Kidney (tissue), 14 donors: ENCODE measurements around the gene ASAP3. TPM values are rescaled to one million over a fixed set of nuclear protein-coding genes. Genes with fewer than 3 reads are reported as not detected.

Experiments
- DNase-seq, 5 donors: peaks; one replicate each; pipeline ENCODE4 v3.0.0-alpha.2; 2013 to 2020
- FAIRE-seq: peaks from 2 replicates; lab custom pipeline; 2012; peaks lifted over from hg19 to GRCh38; lab: Jason Lieb, UNC
- H3K27ac ChIP-seq, 2 donors: one replicate each; pipeline ENCODE4 v1.7.0; 2013; ENCODE audit warnings: low read depth in 2 of 2, low read length in 2 of 2, inconsistent platforms in 1 of 2
- H3K27me3 ChIP-seq: one replicate; pipeline ENCODE4 v1.7.1; 2013; ENCODE audit warnings: low read length, inconsistent platforms; ENCODE audit not compliant: control insufficient read depth, insufficient read depth
- H3K36me3 ChIP-seq, 3 donors: one replicate each; pipeline versions ENCODE4 v1.7.0 to v1.7.1; 2013; ENCODE audit warnings: low read length in 3 of 3, control low read depth in 1 of 3, inconsistent platforms in 1 of 3; ENCODE audit not compliant: insufficient read depth in 3 of 3, control insufficient read depth in 2 of 3
- H3K4me1 ChIP-seq, 3 donors: one replicate each; pipeline versions ENCODE4 v1.7.0 to v1.7.1; 2013; ENCODE audit warnings: low read length in 3 of 3, inconsistent platforms in 1 of 3, low read depth in 1 of 3; ENCODE audit not compliant: control insufficient read depth in 2 of 3, insufficient read depth in 2 of 3
- H3K4me3 ChIP-seq, 3 donors: one replicate each; pipeline versions ENCODE4 v1.7.0 to v1.8.1; 2013; ENCODE audit warnings: low read length in 3 of 3, control low read depth in 1 of 3, inconsistent platforms in 1 of 3
- H3K9ac ChIP-seq, 3 donors: one replicate each; pipeline versions ENCODE4 v1.7.0 to v1.7.1; 2013; ENCODE audit warnings: low read length in 3 of 3, control low read depth in 1 of 3, inconsistent platforms in 1 of 3
- H3K9me3 ChIP-seq, 3 donors: one replicate each; pipeline versions ENCODE4 v1.7.0 to v1.7.1; 2013; ENCODE audit warnings: low read length in 3 of 3, control low read depth in 1 of 3, inconsistent platforms in 1 of 3; ENCODE audit not compliant: control insufficient read depth in 2 of 3, insufficient read depth in 1 of 3
- intact Hi-C: fragments of 100-400 bp; cut with DNase I; formaldehyde crosslinking; loops from one replicate; pipeline ENCODE4 v1.11.1; 2022
- polyA plus RNA-seq: library from polyadenylated mRNA; stranded (reverse); fragments of 350-450 nt; fragmentation: Illumina TruSeq; extraction: RNeasy Lipid Tissue Mini Kit (QIAGEN cat#74804); gene quantifications from one replicate; pipeline ENCODE4 v1.2.3, GENCODE V29; 2014; ENCODE audit warnings: low read depth, low replicate concordance; ENCODE audit not compliant: insufficient read depth
- total RNA-seq: library from RNA; stranded (reverse); fragmentation: NEBNext Ultra II Directional; extraction: Animal tissue kit (Norgen Biotek cat#: 25700); gene quantifications from one replicate; pipeline ENCODE4 v1.2.1, GENCODE V29; 2021
- TF ChIP-seq, protein P1 (sequence below): IDR thresholded peaks from 3 replicates; pipeline ENCODE4 v1.5.1; 2012; ENCODE audit warnings: mild to moderate bottlenecking, moderate library complexity, borderline replicate concordance; ENCODE audit not compliant: insufficient read depth; ENCODE audit errors: extremely low read depth
- donor health status: control.
- donor health status: control.
- donor health status: control.
- donor health status: control.
- donor health status: control.
- donor health status: DM: yes; HTN: yes; CAD: no.
- donor health status: Normal renal cell carcinoma (clear cell type).

Gene ASAP3
- total and polyA plus RNA-seq, 2 donors from 2014 or later, result 29.9 to 37.8 TPM

DNA sequence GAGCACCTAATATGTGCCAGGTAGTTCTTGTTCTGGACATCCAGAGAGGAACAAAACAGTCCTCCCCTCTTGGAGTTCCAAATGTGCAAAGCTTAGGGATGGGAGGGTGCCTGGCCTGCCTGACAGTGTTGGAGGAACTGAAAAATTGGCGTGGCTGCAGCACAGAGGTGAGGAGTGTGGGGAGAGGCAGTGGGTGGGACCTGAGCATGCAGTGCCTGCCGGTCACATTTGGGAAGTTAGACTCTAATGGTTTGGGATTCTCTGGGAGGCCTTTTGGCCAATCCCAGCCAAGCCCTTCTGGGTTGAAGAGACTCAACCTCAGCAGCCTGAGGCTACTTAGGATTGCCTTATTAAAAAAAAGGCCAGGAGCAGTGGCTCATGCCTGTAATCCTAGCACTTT lies 57.2 kb downstream of the ASAP3 start:
- Histone ChIP-seq H3K27me3 (no peaks in the 10 kb centered on the region), H3K4me3 (no peak overlapping the region), H3K9ac (no peak overlapping the region), H3K27ac (no peak overlapping the region), H3K9me3 (no peaks in the 10 kb centered on the region), H3K36me3 (peaks cover 0 to 5% (median 0%) of the 10 kb centered on the region in 3 donors), H3K4me1 (peaks cover 3 to 17% (median 16%) of the 10 kb centered on the region in 3 donors)
- TF ChIP-seq, protein P1, sequence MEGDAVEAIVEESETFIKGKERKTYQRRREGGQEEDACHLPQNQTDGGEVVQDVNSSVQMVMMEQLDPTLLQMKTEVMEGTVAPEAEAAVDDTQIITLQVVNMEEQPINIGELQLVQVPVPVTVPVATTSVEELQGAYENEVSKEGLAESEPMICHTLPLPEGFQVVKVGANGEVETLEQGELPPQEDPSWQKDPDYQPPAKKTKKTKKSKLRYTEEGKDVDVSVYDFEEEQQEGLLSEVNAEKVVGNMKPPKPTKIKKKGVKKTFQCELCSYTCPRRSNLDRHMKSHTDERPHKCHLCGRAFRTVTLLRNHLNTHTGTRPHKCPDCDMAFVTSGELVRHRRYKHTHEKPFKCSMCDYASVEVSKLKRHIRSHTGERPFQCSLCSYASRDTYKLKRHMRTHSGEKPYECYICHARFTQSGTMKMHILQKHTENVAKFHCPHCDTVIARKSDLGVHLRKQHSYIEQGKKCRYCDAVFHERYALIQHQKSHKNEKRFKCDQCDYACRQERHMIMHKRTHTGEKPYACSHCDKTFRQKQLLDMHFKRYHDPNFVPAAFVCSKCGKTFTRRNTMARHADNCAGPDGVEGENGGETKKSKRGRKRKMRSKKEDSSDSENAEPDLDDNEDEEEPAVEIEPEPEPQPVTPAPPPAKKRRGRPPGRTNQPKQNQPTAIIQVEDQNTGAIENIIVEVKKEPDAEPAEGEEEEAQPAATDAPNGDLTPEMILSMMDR, result no peak
- intact Hi-C loops, result no loop called here
- FAIRE-seq (no peak), DNase-seq (no peak)

DNA sequence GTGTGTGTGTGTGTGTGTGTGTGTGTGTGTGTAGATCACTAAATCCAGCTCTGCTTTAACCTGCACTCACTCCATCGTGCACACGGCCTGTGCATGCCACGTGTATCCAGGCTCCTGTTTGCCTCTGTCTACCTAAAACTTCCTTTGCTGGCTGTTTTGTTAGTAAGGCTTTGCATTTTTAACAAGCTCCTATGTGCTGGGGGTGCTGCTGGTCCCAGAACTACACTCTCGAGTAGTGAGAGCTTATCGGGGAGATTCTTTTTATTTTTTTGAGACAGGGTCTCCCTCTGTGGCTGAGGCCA lies 58.8 kb downstream of the ASAP3 start:
- H3K4me1 ChIP-seq, result peaks cover 5 to 26% (median 20%) of the 10 kb centered on the region in 3 donors

DNA sequence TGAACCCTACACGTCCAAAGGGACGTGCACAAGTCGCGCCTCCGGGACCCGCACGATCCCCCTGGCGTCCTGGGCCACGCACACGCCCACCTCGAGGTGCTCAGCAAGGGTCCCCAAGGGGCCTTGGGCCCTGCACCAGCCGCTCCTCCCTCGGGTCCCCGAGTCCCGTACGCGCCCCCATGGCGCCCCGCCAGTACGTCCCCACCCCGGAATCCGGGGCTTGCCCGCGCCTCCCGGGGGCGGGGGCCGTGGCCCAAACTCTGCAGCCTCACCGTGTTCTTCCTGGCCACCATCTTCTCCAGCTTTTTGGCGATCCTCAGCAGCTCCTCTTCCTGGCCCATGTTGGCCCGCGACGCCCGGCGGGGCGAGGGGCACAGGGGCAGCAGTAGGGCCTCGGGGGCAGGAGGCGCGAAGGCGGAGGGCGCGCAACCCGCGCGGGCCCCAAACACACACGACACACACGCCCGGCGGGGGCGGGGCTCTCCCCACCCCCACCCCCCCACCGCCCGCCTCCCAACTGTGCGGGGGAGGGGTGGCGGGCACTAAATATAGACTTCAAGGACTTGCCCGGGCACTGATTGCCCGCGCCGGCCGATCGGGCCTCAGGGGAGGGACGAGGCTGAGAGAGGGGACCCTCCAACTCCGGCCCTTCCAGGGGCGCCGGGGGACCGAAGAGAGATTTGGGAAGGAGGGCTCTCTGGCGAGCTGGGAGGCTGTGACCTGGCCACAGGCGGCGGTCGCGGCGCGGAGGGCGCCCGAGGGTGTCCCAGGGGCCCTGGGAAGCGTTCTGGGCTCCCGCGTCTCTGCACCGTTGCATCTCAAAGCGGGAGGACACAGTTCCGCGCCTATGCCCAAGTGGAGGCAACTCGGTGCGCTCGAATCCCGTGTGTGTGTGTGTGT lies 59.4 kb downstream of the ASAP3 start, which contains the start of gene TCEA3:
TSS of gene TCEA3 (minus strand) at position 456 of the 900 bp plus-strand sequence. CDS start at position 341, 115 bp downstream.
- Histone ChIP-seq H3K4me3 (peak within 1 kb of the TSS; percentile 18 to 73 (median 46)), H3K36me3 (peaks cover 0 to 6% (median 0%) of the 10 kb centered on the region in 3 donors), H3K4me1 (peaks cover 5 to 26% (median 20%) of the 10 kb centered on the region in 3 donors), H3K27ac (peak within 1 kb of the TSS; percentile 74 to 77), H3K9me3 (no peaks in the 10 kb centered on the region), H3K9ac (peak within 1 kb of the TSS in 2 of 3 donors; percentile 4 to 78), H3K27me3 (no peaks in the 10 kb centered on the region)
- intact Hi-C loops, result no loop called here
- FAIRE-seq (no peak), DNase-seq (peak in 4 of 5 donors; percentile 39 to 72 (median 60))
- TF ChIP-seq, protein P1, result no peak

More for the DNA sequence above, 58.8 kb downstream of the ASAP3 start:
- DNase-seq (no peak), FAIRE-seq (no peak)
- Histone ChIP-seq H3K9ac (peak overlapping the region in 2 of 3 donors; percentile 4 to 56), H3K27ac (peak overlapping the region in 1 of 2 donors; percentile 77), H3K4me3 (peak overlapping the region in 2 of 3 donors; percentile 18 to 55), H3K27me3 (no peaks in the 10 kb centered on the region), H3K36me3 (peaks cover 0 to 6% (median 0%) of the 10 kb centered on the region in 3 donors), H3K9me3 (no peaks in the 10 kb centered on the region)
- intact Hi-C loops, result no loop called here
- TF ChIP-seq, protein P1, result no peak
